OCI-LY1 (cell line): ENCODE data around the gene SLC24A4.

Source experiments
- H2AFZ ChIP-seq: fragments of 200-600 bp; sonication (generic), shearing (Covaris generic); 2 replicates; pipeline ENCODE4 v1.6.0; 2014; ENCODE audit warnings: antibody characterized with exemption, mild to moderate bottlenecking, low read length
- H3F3A ChIP-seq: fragments of 200-600 bp; sonication (generic), shearing (Covaris generic); 2 replicates; pipeline ENCODE4 v1.6.0; 2014; ENCODE audit warnings: mild to moderate bottlenecking, antibody characterized with exemption, low read length, moderate library complexity; ENCODE audit not compliant: insufficient read depth
- H3K27ac ChIP-seq: fragments of 200-600 bp; sonication (generic); 2 replicates; pipeline ENCODE4 v1.5.1; 2014; ENCODE audit warnings: low read length, mixed run types, mild to moderate bottlenecking, low read depth; ENCODE audit not compliant: poor library complexity, severe bottlenecking
- H3K27me3 ChIP-seq: fragments of 200-600 bp; sonication (generic); 2 replicates; pipeline ENCODE4 v1.6.0; 2014; ENCODE audit warnings: antibody characterized with exemption, mild to moderate bottlenecking, low read length, moderate library complexity; ENCODE audit not compliant: insufficient read depth
- H3K36me3 ChIP-seq: fragments of 200-600 bp; sonication (generic); 2 replicates; pipeline ENCODE4 v1.6.1; 2014; ENCODE audit warnings: mild to moderate bottlenecking, antibody characterized with exemption, low read length, moderate library complexity, mixed read lengths; ENCODE audit not compliant: insufficient read depth
- H3K4me1 ChIP-seq: fragments of 200-600 bp; sonication (generic); 2 replicates; pipeline ENCODE4 v1.5.1; 2014; ENCODE audit warnings: mild to moderate bottlenecking, low read length, moderate library complexity; ENCODE audit not compliant: insufficient read depth, severe bottlenecking
- H3K4me2 ChIP-seq: fragments of 200-600 bp; sonication (generic), shearing (Covaris generic); 2 replicates; pipeline ENCODE4 v1.6.1; 2014; ENCODE audit warnings: low read length
- H3K4me3 ChIP-seq: fragments of 200-600 bp; sonication (generic); 2 replicates; pipeline ENCODE4 v1.5.1; 2014; ENCODE audit warnings: low read length, low read depth, mild to moderate bottlenecking, mixed read lengths; ENCODE audit not compliant: poor library complexity, severe bottlenecking
- H3K79me2 ChIP-seq: fragments of 200-600 bp; shearing (Covaris generic); 2 replicates; pipeline ENCODE4 v1.6.1; 2016; ENCODE audit warnings: mixed run types, low read length, mixed read lengths; ENCODE audit not compliant: insufficient read depth
- H3K9ac ChIP-seq: fragments of 200-600 bp; sonication (generic), shearing (Covaris generic); 2 replicates; pipeline ENCODE4 v1.6.1; 2014; ENCODE audit warnings: mild to moderate bottlenecking, low read length, mixed read lengths
- H3K9me2 ChIP-seq: fragments of 200-600 bp; sonication (generic), shearing (Covaris generic); 2 replicates; pipeline ENCODE4 v1.6.1; 2014; ENCODE audit warnings: low read depth, mild to moderate bottlenecking, low read length, mixed read lengths
- H3K9me3 ChIP-seq: fragments of 200-600 bp; shearing (Covaris generic); 2 replicates; pipeline ENCODE4 v1.6.1; 2014; ENCODE audit warnings: low read length, mixed read lengths
- H4K20me1 ChIP-seq: fragments of 200-600 bp; sonication (generic), shearing (Covaris generic); 2 replicates; pipeline ENCODE4 v1.6.0; 2016; ENCODE audit warnings: mild to moderate bottlenecking, low read length; ENCODE audit not compliant: insufficient read depth
- CTCF ChIP-seq: fragments of 200-600 bp; sonication (generic), shearing (Covaris generic); IDR thresholded peaks from 2 replicates; pipeline ENCODE4 v1.5.1; 2017; ENCODE audit warnings: mild to moderate bottlenecking, antibody characterized with exemption, low read length, moderate library complexity, mixed read lengths
- EZH2 ChIP-seq: fragments of 200-600 bp; sonication (generic), shearing (Covaris generic); IDR thresholded peaks from 2 replicates; pipeline ENCODE4 v1.8.0; 2017; ENCODE audit warnings: borderline replicate concordance, mixed run types, mild to moderate bottlenecking, antibody characterized with exemption, low read length, moderate library complexity, mixed read lengths

The SLC24A4 gene

GRCh38 chr14:92517761-92518160 lies 194.8 kb downstream of the SLC24A4 start:
- Histone ChIP-seq H3F3A (no peaks in the 10 kb centered on the region), H3K4me2 (no peak overlapping the region), H3K79me2 (no peaks in the 10 kb centered on the region), H2AFZ (no peak overlapping the region), H3K9me3 (no peaks in the 10 kb centered on the region), H3K4me1 (no peaks in the 10 kb centered on the region), H3K9me2 (no peaks in the 10 kb centered on the region), H3K4me3 (no peak overlapping the region), H3K36me3 (no peaks in the 10 kb centered on the region), H3K9ac (no peak overlapping the region), H3K27ac (no peak overlapping the region), H3K27me3 (no peaks in the 10 kb centered on the region), H4K20me1 (no peaks in the 10 kb centered on the region)
- no peak for TF ChIP-seq CTCF
- TF ChIP-seq EZH2 = no peak

GRCh38 chr14:92519246-92520101 lies 196.5 kb downstream of the SLC24A4 start:
- Histone ChIP-seq H3K79me2 (no peaks in the 10 kb centered on the region), H3K9me3 (no peaks in the 10 kb centered on the region), H3K4me2 (no peak overlapping the region), H3K9ac (no peak overlapping the region), H3K4me3 (no peak overlapping the region), H3K27ac (no peak overlapping the region), H2AFZ (no peak overlapping the region), H3K27me3 (no peaks in the 10 kb centered on the region), H3K36me3 (no peaks in the 10 kb centered on the region), H3K9me2 (no peaks in the 10 kb centered on the region), H4K20me1 (no peaks in the 10 kb centered on the region), H3F3A (no peaks in the 10 kb centered on the region), H3K4me1 (no peaks in the 10 kb centered on the region)
- TF ChIP-seq CTCF = no peak
- TF ChIP-seq EZH2 = no peak

- no peaks in the 10 kb centered on the region for H3K9me2 ChIP-seq
- no peak overlapping the region for H3K4me2 ChIP-seq
- no peaks in the 10 kb centered on the region for H4K20me1 ChIP-seq
- H2AFZ ChIP-seq = no peak overlapping the region
- no peak overlapping the region for H3K9ac ChIP-seq
- H3F3A ChIP-seq = no peaks in the 10 kb centered on the region
- no peaks in the 10 kb centered on the region for H3K27me3 ChIP-seq
- TF ChIP-seq EZH2 (no peak), CTCF (no peak)
- no peak overlapping the region for H3K27ac ChIP-seq
- H3K4me3 ChIP-seq = no peak overlapping the region
- no peaks in the 10 kb centered on the region for H3K9me3 ChIP-seq
- no peaks in the 10 kb centered on the region for H3K36me3 ChIP-seq
- H3K4me1 ChIP-seq = no peaks in the 10 kb centered on the region
- no peaks in the 10 kb centered on the region for H3K79me2 ChIP-seq
These were observed 197.4 kb downstream of the SLC24A4 start for GRCh38 chr14:92520102-92521057.
